HEK293 (cell line): ENCODE results near the gene TMIE.
A peak's percentile ranks its signal among the peaks of the same experiment; 100 is the strongest.

ENCODE experiments used
- CTCF ChIA-PET: fragments of 350-600 bp; formaldehyde crosslinking; extraction: SDS; loops from one replicate; lab custom pipeline; 2021; ENCODE audit warnings: antibody characterized with exemption; lab: Yijun Ruan, JAX
- POLR2A ChIA-PET: fragments of 300-600 bp; formaldehyde crosslinking; extraction: SDS; loops from one replicate; lab custom pipeline; 2020; ENCODE audit warnings: antibody characterized with exemption, inconsistent platforms; lab: Yijun Ruan, JAX
- H3K27ac ChIP-seq: fragments of 200-500 bp; sonication (Bioruptor generic); 2 replicates; pipeline ENCODE4 v1.5.1; 2014; ENCODE audit warnings: low read depth, low read length, control low read depth, inconsistent platforms; ENCODE audit errors: extremely low read depth
- H3K36me3 ChIP-seq, 2 experiments: fragments of 200-500 bp in 1 of 2; sonication (Bioruptor generic) in 1 of 2; 1 replicate in 1 of 2; 2 replicates in 1 of 2; pipeline ENCODE4 v1.5.1; 2014 to 2017; ENCODE audit warnings: inconsistent platforms in 2 of 2, low read length in 2 of 2; ENCODE audit not compliant: control insufficient read depth in 2 of 2, insufficient read depth in 1 of 2
- H3K4me1 ChIP-seq: fragments of 200-500 bp; sonication (Bioruptor generic); 2 replicates; pipeline ENCODE4 v1.5.1; 2014; ENCODE audit warnings: mild to moderate bottlenecking, low read length, inconsistent platforms; ENCODE audit not compliant: control insufficient read depth, insufficient read depth
- H3K4me3 ChIP-seq: 2 replicates; pipeline ENCODE4 v1.5.1; 2011; ENCODE audit warnings: low read depth, mild to moderate bottlenecking, control low read depth, low read length, moderate library complexity
- H3K9me3 ChIP-seq: fragments of 200-500 bp; sonication (Bioruptor generic); 2 replicates; pipeline ENCODE4 v1.5.1; 2014; ENCODE audit warnings: low read depth, low read length, inconsistent platforms; ENCODE audit not compliant: control insufficient read depth, insufficient read depth
- GLI4 ChIP-seq: fragments of 450-650 bp; formaldehyde crosslinking; IDR thresholded peaks from 2 replicates; pipeline ENCODE4 v1.5.1; 2016; ENCODE audit warnings: missing biosample characterization, missing genetic modification characterization
- ZBTB20 ChIP-seq: fragments of 450-650 bp; formaldehyde crosslinking; IDR thresholded peaks from 2 replicates; pipeline ENCODE4 v1.5.1; 2016; ENCODE audit warnings: missing biosample characterization, missing genetic modification characterization
- ZBTB49 ChIP-seq: fragments of 450-650 bp; formaldehyde crosslinking; IDR thresholded peaks from 2 replicates; pipeline ENCODE4 v1.5.1; 2016; ENCODE audit warnings: missing biosample characterization, missing genetic modification characterization, low read depth
- ZFP69B ChIP-seq: fragments of 450-650 bp; formaldehyde crosslinking; IDR thresholded peaks from 2 replicates; pipeline ENCODE4 v1.5.1; 2016; ENCODE audit warnings: missing biosample characterization, missing genetic modification characterization
- ZNF133 ChIP-seq: fragments of 450-650 bp; formaldehyde crosslinking; IDR thresholded peaks from 2 replicates; pipeline ENCODE4 v1.5.1; 2016; ENCODE audit warnings: missing biosample characterization, missing genetic modification characterization
- ZNF146 ChIP-seq: fragments of 450-650 bp; formaldehyde crosslinking; IDR thresholded peaks from 2 replicates; pipeline ENCODE4 v1.5.1; 2016; ENCODE audit warnings: missing biosample characterization, missing genetic modification characterization
- ZNF626 ChIP-seq: fragments of 450-650 bp; sonication (Bioruptor Pico); formaldehyde crosslinking; IDR thresholded peaks from 2 replicates; pipeline ENCODE4 v1.5.1; 2018; ENCODE audit warnings: missing biosample characterization, missing genetic modification characterization, inconsistent platforms
- ZNF677 ChIP-seq: fragments of 450-650 bp; IDR thresholded peaks from 2 replicates; pipeline ENCODE4 v1.5.0; 2018; ENCODE audit warnings: missing biosample characterization, mild to moderate bottlenecking, missing genetic modification characterization, moderate library complexity
- TF ChIP-seq, protein P1 (sequence below): fragments of 450-650 bp; formaldehyde crosslinking; IDR thresholded peaks from 2 replicates; pipeline ENCODE4 v1.5.1; 2016; ENCODE audit warnings: missing biosample characterization, missing genetic modification characterization
- TF ChIP-seq, protein P2 (sequence below): fragments of 450-650 bp; formaldehyde crosslinking; IDR thresholded peaks from 2 replicates; pipeline ENCODE4 v1.5.1; 2016; ENCODE audit warnings: missing biosample characterization, missing genetic modification characterization
- TF ChIP-seq, protein P3 (sequence below): fragments of 450-650 bp; formaldehyde crosslinking; IDR thresholded peaks from 2 replicates; pipeline ENCODE4 v1.5.1; 2016; ENCODE audit warnings: missing biosample characterization, missing genetic modification characterization, borderline replicate concordance
- TF ChIP-seq, protein P4 (sequence below): fragments of 450-650 bp; formaldehyde crosslinking; conservative IDR thresholded peaks from 2 replicates; pipeline ENCODE4 v1.5.1; 2016; ENCODE audit warnings: low read depth, missing biosample characterization, missing genetic modification characterization

The TMIE gene

DNA sequence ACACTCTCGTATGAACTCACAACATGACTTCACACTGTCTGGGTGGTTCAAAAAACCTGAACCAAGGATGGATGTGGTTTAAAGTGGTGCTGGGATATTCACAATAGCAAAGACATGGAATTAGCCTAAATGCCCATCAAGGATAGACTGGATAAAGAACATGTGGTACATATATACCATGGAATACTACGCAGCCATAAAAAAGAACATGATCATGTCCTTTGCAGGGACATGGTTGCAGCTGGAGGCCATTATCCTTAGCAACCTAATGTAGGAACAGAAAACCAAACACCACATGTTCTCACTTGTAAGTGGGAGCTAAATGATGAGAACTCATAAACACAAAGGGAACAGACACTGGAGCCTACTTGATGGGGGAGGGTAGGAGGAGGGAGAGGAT is 19.8 kb downstream of the TMIE start:
- Histone ChIP-seq H3K9me3 (no peaks in the 10 kb centered on the region), H3K36me3 (no peaks in the 10 kb centered on the region), H3K27ac (no peak overlapping the region), H3K4me3 (no peak overlapping the region)
- CTCF ChIA-PET, result no interaction called here
- POLR2A ChIA-PET, result no interaction called here
- TF ChIP-seq ZNF146 (tag by site-specific recombination) (peak; percentile 90), ZBTB49 (tag by site-specific recombination) (no peak), ZBTB20 (tag by site-specific recombination) (no peak), ZNF133 (tag by site-specific recombination) (no peak), ZNF677 (tag by site-specific recombination) (no peak), GLI4 (tag by site-specific recombination) (no peak)
- TF ChIP-seq, protein P1, sequence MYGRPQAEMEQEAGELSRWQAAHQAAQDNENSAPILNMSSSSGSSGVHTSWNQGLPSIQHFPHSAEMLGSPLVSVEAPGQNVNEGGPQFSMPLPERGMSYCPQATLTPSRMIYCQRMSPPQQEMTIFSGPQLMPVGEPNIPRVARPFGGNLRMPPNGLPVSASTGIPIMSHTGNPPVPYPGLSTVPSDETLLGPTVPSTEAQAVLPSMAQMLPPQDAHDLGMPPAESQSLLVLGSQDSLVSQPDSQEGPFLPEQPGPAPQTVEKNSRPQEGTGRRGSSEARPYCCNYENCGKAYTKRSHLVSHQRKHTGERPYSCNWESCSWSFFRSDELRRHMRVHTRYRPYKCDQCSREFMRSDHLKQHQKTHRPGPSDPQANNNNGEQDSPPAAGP, result no peak
- TF ChIP-seq, protein P2, sequence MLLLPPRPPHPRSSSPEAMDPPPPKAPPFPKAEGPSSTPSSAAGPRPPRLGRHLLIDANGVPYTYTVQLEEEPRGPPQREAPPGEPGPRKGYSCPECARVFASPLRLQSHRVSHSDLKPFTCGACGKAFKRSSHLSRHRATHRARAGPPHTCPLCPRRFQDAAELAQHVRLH (tag by site-specific recombination), result peak; percentile 53; the same call in 1 of the 2 replicates
- TF ChIP-seq, protein P3, sequence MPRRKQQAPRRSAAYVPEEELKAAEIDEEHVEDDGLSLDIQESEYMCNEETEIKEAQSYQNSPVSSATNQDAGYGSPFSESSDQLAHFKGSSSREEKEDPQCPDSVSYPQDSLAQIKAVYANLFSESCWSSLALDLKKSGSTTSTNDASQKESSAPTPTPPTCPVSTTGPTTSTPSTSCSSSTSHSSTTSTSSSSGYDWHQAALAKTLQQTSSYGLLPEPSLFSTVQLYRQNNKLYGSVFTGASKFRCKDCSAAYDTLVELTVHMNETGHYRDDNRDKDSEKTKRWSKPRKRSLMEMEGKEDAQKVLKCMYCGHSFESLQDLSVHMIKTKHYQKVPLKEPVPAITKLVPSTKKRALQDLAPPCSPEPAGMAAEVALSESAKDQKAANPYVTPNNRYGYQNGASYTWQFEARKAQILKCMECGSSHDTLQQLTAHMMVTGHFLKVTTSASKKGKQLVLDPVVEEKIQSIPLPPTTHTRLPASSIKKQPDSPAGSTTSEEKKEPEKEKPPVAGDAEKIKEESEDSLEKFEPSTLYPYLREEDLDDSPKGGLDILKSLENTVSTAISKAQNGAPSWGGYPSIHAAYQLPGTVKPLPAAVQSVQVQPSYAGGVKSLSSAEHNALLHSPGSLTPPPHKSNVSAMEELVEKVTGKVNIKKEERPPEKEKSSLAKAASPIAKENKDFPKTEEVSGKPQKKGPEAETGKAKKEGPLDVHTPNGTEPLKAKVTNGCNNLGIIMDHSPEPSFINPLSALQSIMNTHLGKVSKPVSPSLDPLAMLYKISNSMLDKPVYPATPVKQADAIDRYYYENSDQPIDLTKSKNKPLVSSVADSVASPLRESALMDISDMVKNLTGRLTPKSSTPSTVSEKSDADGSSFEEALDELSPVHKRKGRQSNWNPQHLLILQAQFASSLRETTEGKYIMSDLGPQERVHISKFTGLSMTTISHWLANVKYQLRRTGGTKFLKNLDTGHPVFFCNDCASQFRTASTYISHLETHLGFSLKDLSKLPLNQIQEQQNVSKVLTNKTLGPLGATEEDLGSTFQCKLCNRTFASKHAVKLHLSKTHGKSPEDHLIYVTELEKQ (tag by site-specific recombination), result no peak
- TF ChIP-seq, protein P4, sequence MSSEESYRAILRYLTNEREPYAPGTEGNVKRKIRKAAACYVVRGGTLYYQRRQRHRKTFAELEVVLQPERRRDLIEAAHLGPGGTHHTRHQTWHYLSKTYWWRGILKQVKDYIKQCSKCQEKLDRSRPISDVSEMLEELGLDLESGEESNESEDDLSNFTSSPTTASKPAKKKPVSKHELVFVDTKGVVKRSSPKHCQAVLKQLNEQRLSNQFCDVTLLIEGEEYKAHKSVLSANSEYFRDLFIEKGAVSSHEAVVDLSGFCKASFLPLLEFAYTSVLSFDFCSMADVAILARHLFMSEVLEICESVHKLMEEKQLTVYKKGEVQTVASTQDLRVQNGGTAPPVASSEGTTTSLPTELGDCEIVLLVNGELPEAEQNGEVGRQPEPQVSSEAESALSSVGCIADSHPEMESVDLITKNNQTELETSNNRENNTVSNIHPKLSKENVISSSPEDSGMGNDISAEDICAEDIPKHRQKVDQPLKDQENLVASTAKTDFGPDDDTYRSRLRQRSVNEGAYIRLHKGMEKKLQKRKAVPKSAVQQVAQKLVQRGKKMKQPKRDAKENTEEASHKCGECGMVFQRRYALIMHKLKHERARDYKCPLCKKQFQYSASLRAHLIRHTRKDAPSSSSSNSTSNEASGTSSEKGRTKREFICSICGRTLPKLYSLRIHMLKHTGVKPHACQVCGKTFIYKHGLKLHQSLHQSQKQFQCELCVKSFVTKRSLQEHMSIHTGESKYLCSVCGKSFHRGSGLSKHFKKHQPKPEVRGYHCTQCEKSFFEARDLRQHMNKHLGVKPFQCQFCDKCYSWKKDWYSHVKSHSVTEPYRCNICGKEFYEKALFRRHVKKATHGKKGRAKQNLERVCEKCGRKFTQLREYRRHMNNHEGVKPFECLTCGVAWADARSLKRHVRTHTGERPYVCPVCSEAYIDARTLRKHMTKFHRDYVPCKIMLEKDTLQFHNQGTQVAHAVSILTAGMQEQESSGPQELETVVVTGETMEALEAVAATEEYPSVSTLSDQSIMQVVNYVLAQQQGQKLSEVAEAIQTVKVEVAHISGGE (tag by site-specific recombination), result no peak
- TF ChIP-seq, all 188 proteins: peak for 2
- H3K4me1 ChIP-seq, result no peaks in the 10 kb centered on the region

- no peak for TF ChIP-seq ZNF626 (tag by site-specific recombination)
- TF ChIP-seq ZBTB49 (tag by site-specific recombination), result no peak
- no peak for TF ChIP-seq ZFP69B (tag by site-specific recombination)
- H3K36me3 ChIP-seq, result no peaks in the 10 kb centered on the region
- ChIA-PET CTCF (interaction anchor here (0.7 kb wide), 1 partner anchor 1177 kb away, joined by 3 read pairs; no protein-coding TSS in a partner anchor), POLR2A (no interaction called here)
- H3K9me3 ChIP-seq, result no peaks in the 10 kb centered on the region
- no peak overlapping the region for H3K4me3 ChIP-seq
- H3K27ac ChIP-seq, result no peak overlapping the region
- no peaks in the 10 kb centered on the region for H3K4me1 ChIP-seq
Observed at GRCh38 chr3:46722443-46722842, 21.3 kb downstream of the TMIE start.
